CD4-positive, alpha-beta T cell treated with Interleukin-2 at 100 ng/mL for 4 hours (primary cell): Measurements from ENCODE around the gene CAMSAP3.

Source experiments
- DNase-seq: peaks from one replicate; pipeline ENCODE4 v3.0.0-alpha.2; 2020; ENCODE audit warnings: low spot score

The CAMSAP3 gene

DNA sequence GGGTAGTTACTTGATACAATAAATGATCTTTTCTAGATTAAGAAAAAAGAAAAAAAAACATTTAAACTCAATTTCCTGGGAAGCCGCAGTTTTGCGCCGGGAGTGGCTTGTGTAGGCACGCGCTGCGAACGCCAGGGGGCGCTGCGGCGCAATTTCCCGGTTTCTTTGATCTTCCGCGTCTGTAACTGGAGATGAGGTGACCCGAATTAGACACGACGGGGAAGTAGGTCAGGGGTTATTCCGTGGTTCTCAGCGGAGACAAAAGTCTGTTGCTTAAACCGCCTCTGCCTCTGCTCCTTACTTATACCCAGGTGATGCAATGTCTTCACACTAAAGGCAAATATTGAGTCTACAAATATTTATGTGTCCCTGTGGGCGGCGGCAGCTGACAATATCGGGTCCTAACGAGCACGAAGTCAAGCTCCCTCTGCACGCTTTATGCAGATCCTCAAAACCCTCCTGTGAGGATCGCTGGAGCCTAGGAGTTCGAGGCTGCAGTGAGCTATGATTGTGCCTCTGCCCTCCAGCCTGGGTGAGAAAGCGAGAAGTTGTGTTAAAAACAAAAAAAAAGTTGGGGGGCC, 56.5 kb downstream of the CAMSAP3 start:
- peak; percentile 87 for DNase-seq

DNA sequence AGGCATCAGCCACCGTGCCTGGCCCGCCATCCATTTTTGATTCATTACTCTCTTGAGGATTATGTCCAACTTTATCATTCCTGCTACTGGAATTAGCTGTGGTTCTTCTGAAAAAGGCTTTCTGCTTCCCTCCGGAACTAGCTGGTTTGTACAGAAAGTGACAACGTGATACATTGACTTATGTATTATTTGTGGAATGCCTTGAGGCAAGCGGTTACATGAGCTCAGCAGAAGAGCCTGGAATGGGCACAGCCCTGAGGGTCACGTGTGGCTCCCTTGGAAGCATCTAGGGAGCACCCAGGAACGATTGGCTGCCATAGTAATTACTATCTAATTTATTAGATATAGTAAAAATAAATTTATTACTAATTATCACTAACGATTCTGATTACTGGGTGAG, 58.7 kb downstream of the CAMSAP3 start:
- DNase-seq: no peak

DNA sequence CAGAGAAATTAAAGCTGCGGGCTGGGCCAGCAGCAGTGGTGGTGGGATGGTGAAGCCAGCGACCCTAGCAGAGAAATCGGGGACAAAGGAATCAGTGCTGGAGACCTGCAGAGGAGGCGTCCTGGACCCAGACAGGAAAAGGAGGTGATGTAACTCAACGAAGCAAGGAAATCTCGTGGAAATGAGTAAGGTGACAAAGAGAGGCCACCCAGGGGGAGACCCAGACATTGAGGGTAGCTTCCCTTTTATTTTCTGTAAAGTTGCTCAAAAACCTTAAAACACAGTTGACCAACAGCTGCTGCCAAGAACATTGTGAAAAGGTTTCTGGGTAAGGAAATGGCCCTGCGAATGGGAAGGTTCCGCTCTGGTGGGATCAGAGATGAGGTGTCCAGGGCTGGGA, 59.9 kb downstream of the CAMSAP3 start:
- no peak for DNase-seq

DNA sequence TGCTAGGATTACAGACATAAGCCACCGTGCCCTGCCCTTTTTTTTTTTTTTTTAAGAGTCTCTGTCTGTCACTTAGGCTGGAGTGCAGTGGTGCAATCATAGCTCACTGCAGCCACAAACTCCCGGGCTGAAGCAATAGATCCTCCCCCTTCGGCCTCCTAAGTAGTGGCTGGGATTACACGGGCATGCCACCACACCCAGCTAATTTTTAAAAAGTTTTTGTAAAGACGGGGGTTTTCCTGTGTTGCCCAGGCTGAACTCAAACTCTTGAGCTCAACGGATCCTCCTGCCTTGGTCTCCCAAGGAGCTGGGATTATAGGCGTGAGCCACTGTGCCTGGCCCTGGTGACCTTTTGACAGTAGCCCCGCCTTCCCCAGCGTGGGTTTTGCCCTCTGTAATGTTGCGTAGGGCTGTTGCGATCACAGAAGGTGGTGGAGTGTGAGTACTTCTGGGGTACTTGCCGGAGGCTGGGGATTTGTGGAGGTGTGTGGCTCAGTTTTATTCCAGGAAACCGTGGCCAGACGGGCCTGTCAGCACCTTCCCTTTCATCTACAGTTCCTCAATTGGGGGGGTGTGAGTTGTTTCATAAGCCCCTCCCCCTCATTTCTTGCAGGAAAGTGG, 61.6 kb downstream of the CAMSAP3 start:
- peak; percentile 23 for DNase-seq

DNA sequence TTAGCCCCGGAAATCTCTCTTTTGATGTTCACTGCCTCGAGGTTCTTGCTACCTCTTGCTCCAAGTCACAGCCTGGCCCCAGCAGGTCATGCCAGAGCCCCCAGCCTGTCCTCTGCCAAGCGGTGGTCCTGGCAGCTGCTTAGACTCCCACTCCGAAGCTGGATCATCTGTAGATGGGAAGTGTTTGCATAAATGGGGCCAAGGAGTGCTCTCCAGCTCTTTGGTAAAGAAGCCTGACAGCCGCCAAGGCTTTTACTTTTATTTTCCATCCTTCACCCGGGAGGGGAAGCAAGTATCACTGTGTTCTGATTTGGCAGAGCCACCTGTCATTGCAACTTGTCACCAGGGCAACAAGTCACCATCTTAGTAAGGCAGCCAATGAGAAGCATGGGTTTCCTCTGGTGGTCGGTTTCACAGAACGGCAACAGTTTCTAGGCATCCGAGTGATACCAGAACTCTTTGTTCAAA, 62.6 kb downstream of the CAMSAP3 start:
- DNase-seq: peak; percentile 58

DNA sequence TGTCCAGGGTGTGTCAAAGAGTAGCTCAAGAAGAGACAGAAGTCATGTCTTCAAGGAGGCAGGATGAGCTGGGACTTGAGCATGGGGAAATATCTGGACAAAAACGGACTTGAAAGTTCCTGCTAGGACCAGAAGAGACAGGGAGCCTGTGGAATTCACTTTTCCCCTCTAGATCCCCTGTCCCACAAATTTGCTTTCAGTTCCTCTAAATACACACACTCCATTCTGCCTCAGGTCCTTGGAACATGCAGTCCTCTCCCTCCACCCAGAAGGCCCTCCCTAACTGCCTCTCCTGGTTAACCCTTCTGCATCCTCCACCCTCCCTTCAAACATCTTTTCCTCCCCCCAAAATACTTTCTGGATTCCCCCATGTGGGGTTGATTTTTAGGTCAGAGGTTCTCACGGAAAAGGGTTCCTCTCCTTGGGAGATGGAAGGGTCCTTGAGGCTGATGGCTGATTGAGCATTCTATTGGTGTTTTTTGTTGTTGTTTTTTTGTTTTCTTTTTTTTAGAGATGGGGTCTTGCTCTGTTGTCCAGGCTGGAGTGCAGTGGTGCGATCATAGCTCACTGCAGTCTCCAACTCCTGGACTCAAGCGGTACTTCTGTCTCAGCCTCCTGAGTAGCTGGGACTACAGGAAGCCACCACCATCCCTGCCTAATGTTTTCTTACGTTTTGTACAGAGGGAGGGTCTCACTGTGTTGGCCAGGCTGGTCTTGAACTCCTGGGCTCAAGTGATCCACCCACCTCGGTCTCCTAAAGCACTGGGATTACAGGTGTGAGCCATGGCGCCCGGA, 66.3 kb downstream of the CAMSAP3 start:
- DNase-seq: no peak

DNA sequence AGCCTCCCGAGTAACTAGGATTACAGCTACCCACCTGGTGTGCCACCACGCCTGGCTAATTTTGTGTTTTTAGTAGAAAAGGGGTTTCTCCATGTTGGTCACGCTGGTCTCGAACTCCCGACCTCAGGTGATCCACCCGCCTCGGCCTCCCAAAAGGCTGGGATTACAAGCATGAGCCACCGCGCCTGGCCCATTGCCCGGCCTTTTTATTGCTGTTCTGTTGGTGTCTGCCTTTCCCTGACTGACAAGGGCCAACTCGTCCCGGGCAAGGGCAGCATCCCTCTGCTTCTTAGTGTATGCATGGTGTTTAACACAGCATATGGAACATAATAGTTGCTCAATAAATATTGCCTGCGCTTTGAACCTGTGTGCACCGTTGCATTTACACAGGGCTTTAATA, 67.0 kb downstream of the CAMSAP3 start:
- no peak for DNase-seq

DNA sequence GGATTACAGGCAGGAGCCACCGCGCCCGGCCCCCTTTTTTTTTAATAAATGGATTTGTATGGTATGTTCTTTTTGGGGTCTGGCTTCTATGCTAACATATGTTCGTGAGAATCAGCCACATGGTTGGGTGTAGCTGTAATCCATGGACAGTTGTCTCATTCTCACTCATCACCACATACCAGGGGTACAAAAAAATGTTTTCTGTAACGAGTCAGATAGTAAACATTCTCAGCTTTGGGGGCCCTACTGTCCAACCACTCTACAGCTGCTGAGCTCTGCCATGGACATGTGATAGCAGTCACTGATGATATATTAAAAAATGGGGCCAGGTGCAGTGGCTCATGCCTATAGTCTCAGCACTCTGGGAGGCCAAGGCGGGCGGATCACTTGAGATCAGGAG, 68.0 kb downstream of the CAMSAP3 start:
- DNase-seq: no peak

DNA sequence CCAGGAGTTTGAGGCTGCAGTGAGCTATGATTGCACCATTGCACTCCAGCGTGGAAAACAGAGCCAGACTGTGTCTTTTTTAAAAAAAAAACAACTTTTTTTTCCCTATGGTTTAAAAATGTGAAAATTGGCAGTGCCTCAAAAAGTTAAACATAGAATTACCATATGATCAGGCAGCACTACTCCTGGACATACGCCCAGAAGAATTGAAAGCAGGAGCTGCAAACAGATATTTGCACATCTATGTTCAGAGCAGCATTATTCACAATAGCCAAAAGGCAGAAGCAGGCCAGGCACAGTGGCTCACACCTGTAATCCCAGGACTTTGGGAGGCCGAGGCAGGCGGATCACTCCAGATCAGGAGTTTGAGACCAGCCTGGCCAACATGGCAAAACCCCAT, 69.4 kb downstream of the CAMSAP3 start:
- DNase-seq: no peak
